ENCODE measurements around the gene AIG1.
A peak's percentile ranks its signal among the peaks of the same experiment; 100 is the strongest.

AIG1 gene

DNA sequence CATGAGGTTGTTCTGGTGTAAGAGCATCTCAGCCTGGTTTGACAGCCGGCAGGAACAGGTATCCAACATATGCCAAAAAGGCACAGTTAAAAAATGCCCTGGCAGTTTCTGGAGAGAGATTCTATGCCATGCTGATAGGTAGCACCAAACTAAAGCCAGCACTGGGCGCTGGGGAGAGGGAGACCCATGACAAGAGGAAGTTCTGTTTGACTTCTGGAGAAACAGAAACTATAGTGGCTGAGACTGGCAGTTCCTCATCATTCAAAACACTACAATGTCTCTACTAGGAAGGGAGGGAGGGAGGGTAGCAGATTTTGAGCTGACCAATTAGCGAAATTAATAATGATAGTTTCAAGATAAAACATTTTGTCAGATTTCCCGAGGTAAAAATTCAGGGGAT lies 215.7 kb downstream of the AIG1 start:
- no peak for DNase-seq
- Mint-ChIP-seq H3K36me3 (ENCODE audit: low read depth) (peaks cover 17% of the 10 kb centered on the region), H3K4me1 (no peaks in the 10 kb centered on the region), H3K27me3 (ENCODE audit: low read depth, poor library complexity) (peaks cover 2% of the 10 kb centered on the region), H3K4me3 (no peak overlapping the region), H3K27ac (no peak overlapping the region), H3K9me3 (peaks cover 6% of the 10 kb centered on the region)
- TF ChIP-seq, protein P1, sequence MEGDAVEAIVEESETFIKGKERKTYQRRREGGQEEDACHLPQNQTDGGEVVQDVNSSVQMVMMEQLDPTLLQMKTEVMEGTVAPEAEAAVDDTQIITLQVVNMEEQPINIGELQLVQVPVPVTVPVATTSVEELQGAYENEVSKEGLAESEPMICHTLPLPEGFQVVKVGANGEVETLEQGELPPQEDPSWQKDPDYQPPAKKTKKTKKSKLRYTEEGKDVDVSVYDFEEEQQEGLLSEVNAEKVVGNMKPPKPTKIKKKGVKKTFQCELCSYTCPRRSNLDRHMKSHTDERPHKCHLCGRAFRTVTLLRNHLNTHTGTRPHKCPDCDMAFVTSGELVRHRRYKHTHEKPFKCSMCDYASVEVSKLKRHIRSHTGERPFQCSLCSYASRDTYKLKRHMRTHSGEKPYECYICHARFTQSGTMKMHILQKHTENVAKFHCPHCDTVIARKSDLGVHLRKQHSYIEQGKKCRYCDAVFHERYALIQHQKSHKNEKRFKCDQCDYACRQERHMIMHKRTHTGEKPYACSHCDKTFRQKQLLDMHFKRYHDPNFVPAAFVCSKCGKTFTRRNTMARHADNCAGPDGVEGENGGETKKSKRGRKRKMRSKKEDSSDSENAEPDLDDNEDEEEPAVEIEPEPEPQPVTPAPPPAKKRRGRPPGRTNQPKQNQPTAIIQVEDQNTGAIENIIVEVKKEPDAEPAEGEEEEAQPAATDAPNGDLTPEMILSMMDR (IDR thresholded peaks at IDR 0.05), result no peak

DNA sequence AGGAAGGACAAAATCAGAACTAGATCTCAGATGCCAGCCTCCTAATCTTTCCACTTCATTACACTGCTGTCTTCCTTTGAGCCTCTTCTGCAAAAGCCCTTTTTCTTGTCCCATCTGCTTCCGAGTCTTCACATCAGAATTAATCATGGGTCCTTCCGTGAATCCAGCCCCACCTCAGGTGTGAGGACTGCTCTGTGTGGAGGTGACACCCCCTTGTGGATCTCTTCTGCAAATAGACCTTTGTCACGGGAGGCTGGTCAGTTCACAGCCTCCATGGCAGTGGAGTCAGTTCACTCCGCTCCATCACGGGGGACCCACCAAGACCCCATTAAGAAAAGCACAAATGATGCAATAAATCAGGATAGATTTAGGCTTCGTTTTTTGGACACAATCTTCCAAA lies 218.7 kb downstream of the AIG1 start:
- no peak overlapping the region for H3K27ac Mint-ChIP-seq
- H3K36me3 Mint-ChIP-seq (ENCODE audit: low read depth), result peaks cover 7% of the 10 kb centered on the region
- peak; percentile 14 for DNase-seq
- H3K9me3 Mint-ChIP-seq, result no peaks in the 10 kb centered on the region
- TF ChIP-seq, protein P1 (IDR thresholded peaks at IDR 0.05), result peak; percentile 18
- no peaks in the 10 kb centered on the region for H3K4me1 Mint-ChIP-seq
- no peak overlapping the region for H3K4me3 Mint-ChIP-seq
- no peaks in the 10 kb centered on the region for H3K27me3 Mint-ChIP-seq (ENCODE audit: low read depth, poor library complexity)

DNA sequence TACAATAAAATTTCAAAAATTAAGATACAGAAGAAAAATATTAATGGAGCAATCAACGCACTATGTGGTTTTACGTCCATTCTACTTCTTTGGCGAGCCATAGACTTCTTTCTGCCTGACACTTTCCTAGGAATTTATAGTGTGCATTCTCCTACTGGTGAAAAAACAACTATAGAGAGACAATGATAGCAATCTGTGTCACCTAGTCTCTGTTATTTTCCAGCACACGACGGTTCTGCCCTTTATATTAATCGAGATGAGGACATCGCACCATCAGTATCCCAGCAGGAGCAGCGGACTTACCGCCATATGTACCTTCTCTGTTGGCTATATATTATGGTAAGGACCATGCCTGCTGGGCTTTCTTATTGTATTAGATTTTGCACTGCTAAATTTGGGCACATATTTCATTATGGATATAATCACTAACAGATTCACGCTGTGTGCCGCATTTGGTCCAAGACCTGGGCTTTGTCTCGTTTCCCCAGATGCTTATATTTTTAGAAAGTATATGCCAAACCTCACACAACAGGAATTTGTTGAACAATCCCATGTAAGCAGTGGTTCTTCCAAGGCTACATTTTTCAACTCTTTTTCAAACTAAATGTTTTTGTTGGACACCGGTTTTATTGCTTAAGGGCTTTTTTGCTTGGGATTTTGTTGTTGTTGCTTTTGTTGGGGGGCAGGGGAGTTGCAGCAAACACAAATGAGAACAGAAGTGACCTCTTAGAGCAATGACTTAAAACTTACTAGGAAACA lies 223.4 kb downstream of the AIG1 start:
- H3K4me3 Mint-ChIP-seq, result no peak overlapping the region

DNA sequence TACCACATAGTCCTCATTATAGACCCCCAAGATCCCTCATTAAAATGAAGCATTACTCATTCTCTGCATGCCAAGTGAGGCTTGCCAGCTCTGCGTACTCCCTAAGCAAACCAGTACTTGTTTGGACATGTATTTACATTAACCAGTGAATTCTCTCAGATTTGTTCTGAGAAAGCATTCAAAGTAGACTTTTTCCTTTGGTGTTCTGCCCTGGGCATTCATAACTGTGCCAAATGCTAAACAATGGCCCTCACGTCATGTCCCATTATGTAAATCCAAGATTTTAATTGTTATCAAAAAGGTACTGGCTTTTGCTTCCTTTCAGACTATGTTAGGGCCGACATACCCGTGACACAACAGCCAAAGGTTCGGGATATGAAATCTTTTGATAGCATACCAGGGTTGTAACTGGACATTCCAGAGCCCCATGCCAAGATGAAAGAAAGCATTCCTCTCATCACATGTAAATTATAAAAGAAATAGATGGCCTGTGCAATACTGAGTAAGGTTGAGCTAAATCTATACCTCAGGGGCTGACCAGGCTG lies 225.6 kb downstream of the AIG1 start:
- Mint-ChIP-seq H3K4me1 (peaks cover 12% of the 10 kb centered on the region), H3K27ac (no peak overlapping the region), H3K27me3 (ENCODE audit: low read depth, poor library complexity) (no peaks in the 10 kb centered on the region), H3K9me3 (no peaks in the 10 kb centered on the region), H3K36me3 (ENCODE audit: low read depth) (peaks cover 38% of the 10 kb centered on the region), H3K4me3 (no peak overlapping the region)
- DNase-seq, result no peak
- TF ChIP-seq, protein P1 (IDR thresholded peaks at IDR 0.05), result no peak

More for the DNA sequence above, 223.4 kb downstream of the AIG1 start:
- no peaks in the 10 kb centered on the region for H3K9me3 Mint-ChIP-seq
- no peak overlapping the region for H3K27ac Mint-ChIP-seq
- no peaks in the 10 kb centered on the region for H3K27me3 Mint-ChIP-seq (ENCODE audit: low read depth, poor library complexity)
- TF ChIP-seq, protein P1 (IDR thresholded peaks at IDR 0.05), result no peak
- H3K36me3 Mint-ChIP-seq (ENCODE audit: low read depth), result peaks cover 38% of the 10 kb centered on the region
- H3K4me1 Mint-ChIP-seq, result no peaks in the 10 kb centered on the region
- DNase-seq, result no peak

DNA sequence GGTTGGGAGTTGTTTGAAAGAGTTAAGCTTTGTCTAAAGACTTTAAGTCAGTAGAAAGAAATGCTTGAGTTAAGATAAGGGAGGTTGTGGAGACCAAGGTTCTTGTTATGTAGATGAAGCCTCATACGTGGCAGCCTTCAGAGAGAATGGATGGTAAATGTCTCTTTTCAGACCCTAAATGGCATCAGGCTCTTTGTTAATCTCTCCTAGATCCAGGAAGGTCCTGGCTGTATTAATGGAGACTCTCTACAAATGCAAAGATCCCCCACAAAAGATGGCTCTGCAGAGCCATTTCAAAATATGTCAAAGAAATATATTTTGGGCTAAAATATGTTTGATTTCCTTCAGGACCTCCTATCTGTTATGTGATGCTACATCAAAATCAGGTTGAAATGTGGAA lies 228.2 kb downstream of the AIG1 start:
- Mint-ChIP-seq H3K4me3 (no peak overlapping the region), H3K4me1 (peaks cover 12% of the 10 kb centered on the region), H3K9me3 (no peaks in the 10 kb centered on the region), H3K36me3 (ENCODE audit: low read depth) (peaks cover 35% of the 10 kb centered on the region), H3K27me3 (ENCODE audit: low read depth, poor library complexity) (no peaks in the 10 kb centered on the region), H3K27ac (no peak overlapping the region)
- DNase-seq, result no peak
- TF ChIP-seq, protein P1 (IDR thresholded peaks at IDR 0.05), result no peak

DNA sequence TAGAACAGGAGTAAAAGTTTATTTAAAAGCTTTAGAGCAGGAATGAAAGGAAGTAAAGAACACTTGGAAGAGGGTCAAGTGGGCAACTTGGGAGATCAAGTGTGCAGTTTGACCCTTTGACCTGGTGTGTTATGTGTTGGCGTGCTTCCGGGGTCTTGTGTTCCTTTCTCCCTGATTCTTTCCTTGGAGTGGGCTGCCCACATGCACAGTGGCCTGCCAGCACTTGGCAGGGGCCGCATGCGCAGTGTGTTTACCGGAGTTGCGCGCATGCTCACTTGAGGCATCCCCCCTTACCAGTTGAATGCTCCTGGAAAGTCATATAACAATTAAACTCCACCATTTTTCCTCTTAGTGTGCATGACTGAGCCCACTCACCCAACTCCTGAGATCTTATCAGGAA lies 229.5 kb downstream of the AIG1 start:
- peak overlapping the region; percentile 41 for H3K27ac Mint-ChIP-seq
- peaks cover 12% of the 10 kb centered on the region for H3K4me1 Mint-ChIP-seq
- no peaks in the 10 kb centered on the region for H3K27me3 Mint-ChIP-seq (ENCODE audit: low read depth, poor library complexity)
- H3K36me3 Mint-ChIP-seq (ENCODE audit: low read depth), result peaks cover 23% of the 10 kb centered on the region
- TF ChIP-seq, protein P1 (IDR thresholded peaks at IDR 0.05), result no peak
- H3K9me3 Mint-ChIP-seq, result no peaks in the 10 kb centered on the region
- no peak for DNase-seq
- no peak overlapping the region for H3K4me3 Mint-ChIP-seq

Data from nephron progenitor cell (in vitro differentiated cells).